ENCODE results near the gene LYPD8.
"Not testable (repeated sequence)": the region's sequence is repeated elsewhere in the genome, so short reads cannot be mapped to it uniquely, and the experiment has no call there.

DNA sequence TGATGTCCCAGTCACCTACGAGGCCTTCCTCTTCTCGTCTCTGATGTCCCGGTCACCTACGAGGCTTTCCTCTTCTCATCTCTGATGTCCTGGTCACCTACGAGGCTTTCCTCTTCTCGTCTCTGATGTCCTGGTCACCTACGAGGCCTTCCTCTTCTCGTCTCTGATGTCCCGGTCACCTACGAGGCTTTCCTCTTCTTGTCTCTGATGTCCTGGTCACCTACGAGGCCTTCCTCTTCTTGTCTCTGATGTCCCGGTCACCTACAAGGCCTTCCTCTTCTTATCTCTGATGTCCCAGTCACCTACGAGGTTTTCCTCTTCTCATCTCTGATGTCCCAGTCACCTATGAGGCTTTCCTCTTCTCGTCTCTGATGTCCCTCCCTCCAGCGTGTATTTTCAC lies 47.9 kb upstream of the LYPD8 start:
- TF ChIP-seq EP300, POLR2AphosphoS5 (IDR thresholded peaks at IDR 0.05): not testable (repeated sequence)
- TF ChIP-seq, protein P1, sequence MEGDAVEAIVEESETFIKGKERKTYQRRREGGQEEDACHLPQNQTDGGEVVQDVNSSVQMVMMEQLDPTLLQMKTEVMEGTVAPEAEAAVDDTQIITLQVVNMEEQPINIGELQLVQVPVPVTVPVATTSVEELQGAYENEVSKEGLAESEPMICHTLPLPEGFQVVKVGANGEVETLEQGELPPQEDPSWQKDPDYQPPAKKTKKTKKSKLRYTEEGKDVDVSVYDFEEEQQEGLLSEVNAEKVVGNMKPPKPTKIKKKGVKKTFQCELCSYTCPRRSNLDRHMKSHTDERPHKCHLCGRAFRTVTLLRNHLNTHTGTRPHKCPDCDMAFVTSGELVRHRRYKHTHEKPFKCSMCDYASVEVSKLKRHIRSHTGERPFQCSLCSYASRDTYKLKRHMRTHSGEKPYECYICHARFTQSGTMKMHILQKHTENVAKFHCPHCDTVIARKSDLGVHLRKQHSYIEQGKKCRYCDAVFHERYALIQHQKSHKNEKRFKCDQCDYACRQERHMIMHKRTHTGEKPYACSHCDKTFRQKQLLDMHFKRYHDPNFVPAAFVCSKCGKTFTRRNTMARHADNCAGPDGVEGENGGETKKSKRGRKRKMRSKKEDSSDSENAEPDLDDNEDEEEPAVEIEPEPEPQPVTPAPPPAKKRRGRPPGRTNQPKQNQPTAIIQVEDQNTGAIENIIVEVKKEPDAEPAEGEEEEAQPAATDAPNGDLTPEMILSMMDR (IDR thresholded peaks at IDR 0.05), result not testable (repeated sequence)

All from stomach (tissue), 4 donors.